ENCODE data around the gene CDKL1. TPM values are rescaled to one million over a fixed set of nuclear protein-coding genes. Genes with fewer than 3 reads are reported as not detected.
A peak's percentile ranks its signal among the peaks of the same experiment; 100 is the strongest.
"Not testable (repeated sequence)": the region's sequence is repeated elsewhere in the genome, so short reads cannot be mapped to it uniquely, and the experiment has no call there.

The CDKL1 gene
- total RNA-seq, 2 donors from 2014 or later = 3.6 to 10.2 TPM

- peak overlapping the region; percentile 94 for H3K27ac Mint-ChIP-seq
- not testable (repeated sequence) for ATAC-seq (replicated peaks)
- peak overlapping the region; percentile 95 for H3K4me3 Mint-ChIP-seq
These were observed 82.6 kb downstream of the CDKL1 start for GRCh38 chr14:50314098-50314497.

DNA sequence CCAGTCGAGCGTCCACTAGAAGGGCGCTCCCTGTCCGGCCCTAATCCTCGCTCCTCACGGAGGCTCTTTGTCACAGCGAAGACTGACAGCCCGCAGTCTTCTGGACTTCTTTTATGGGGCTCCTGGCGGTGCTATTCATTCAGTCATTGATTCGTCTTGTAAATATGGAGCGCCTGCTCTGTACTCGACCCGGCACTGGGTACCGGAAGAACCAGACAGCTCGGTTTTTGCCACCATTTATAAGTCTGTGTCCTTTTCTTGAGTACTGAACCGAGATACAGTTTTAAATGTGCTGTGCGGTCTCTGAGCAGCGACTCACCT, 84.0 kb downstream of the CDKL1 start:
- peak overlapping the region; percentile 94 for H3K27ac Mint-ChIP-seq
- H3K27me3 Mint-ChIP-seq = no peaks in the 10 kb centered on the region
- peak overlapping the region; percentile 95 for H3K4me3 Mint-ChIP-seq
- no peaks in the 10 kb centered on the region for H3K9me3 Mint-ChIP-seq
- ATAC-seq (replicated peaks) = peak; percentile 37
- peaks cover 17% of the 10 kb centered on the region for H3K4me1 Mint-ChIP-seq
- peaks cover 23% of the 10 kb centered on the region for H3K36me3 Mint-ChIP-seq (ENCODE audit: low read depth)

More at GRCh38 chr14:50314098-50314497, 82.6 kb downstream of the CDKL1 start:
- H3K27me3 Mint-ChIP-seq, H3K9me3 Mint-ChIP-seq: not testable (repeated sequence)
- H3K36me3 Mint-ChIP-seq (ENCODE audit: low read depth) = peaks cover 20% of the 10 kb centered on the region
- peaks cover 21% of the 10 kb centered on the region for H3K4me1 Mint-ChIP-seq

DNA sequence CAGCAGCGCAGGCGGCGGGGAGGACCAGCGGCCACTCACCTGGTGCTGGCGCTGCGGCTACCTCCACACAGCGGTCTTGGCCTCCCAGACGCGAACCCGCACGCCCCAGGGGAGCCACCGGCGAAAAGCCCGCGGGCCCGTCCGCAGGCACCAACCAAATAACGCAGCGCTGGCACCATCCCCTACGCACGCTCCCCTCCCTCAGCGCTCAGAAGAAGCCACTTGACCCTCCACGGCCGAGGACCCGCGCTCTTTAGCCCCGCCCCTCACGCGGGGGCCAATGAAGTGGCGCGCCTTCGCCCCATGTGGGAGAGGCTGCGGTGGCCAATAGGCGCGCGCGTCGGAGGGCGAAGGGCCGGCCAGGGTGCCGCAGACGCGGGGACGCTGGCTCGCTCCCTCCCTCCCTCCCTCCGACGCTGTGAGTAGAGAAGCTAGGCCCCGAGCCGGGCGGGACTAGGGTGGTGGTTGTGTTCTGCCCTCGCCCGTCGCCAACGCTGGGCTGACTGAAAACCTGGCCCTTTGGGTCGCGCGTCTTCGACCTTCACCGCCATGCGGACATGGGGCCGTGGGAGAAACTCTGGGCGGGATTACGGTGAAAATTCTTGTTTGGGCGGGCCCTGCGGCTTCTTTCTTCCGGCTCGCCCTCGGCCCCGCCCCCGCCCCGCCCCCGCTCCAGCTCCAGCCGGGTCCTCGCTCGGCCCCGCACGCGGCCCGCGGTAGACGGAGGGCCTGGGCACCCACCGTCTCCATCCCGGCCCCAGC, 84.5 kb downstream of the CDKL1 start, which contains the start of the genes DMAC2L and L2HGDH:
DMAC2L (plus strand) TSS at position 353 of the 762 bp plus-strand sequence. CDS start 9,164 bp downstream, outside the sequence.
L2HGDH (minus strand) TSS at position 258 of the 762 bp plus-strand sequence; CDS start at position 179, 79 bp downstream.
- Mint-ChIP-seq H3K36me3 (ENCODE audit: low read depth) (peaks cover 23% of the 10 kb centered on the region), H3K4me3 (peak within 1 kb of the TSS; percentile 95), H3K4me1 (peaks cover 20% of the 10 kb centered on the region), H3K27ac (peak within 1 kb of the TSS; percentile 94), H3K27me3 (no peaks in the 10 kb centered on the region), H3K9me3 (no peaks in the 10 kb centered on the region)
- peak; percentile 95 for ATAC-seq (replicated peaks)

DNA sequence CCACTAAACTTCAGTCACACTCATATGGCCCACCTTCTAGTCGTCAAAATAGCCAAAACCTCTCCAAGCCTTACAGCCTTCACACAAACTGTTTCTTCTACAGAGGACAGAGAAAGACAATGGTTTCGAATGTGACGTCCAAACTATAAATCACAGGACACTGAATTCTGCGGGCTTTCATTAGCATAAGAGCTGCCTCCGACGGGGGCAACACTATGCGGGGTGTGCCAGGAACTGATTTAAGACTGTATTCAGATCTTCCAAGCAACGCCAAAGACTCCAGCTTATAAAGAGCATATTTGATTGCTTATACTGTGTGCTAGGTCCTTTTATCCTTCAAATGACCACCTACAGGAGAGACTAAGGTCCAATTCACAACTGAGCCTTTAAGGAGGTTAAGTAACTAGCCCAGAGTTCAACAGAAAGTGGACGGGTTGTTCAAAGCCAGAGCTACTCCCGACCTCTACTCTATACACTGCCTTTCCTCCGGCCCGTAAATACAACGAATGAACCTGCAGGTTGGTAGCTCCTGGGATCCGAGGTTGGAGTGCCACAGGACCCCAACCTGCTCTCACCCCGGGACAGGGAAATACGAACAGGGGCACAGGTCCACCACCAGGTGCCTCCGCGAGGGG, 85.2 kb downstream of the CDKL1 start:
- Mint-ChIP-seq H3K27ac (peak overlapping the region; percentile 94), H3K4me1 (peaks cover 20% of the 10 kb centered on the region), H3K4me3 (peak overlapping the region; percentile 95), H3K36me3 (ENCODE audit: low read depth) (peaks cover 21% of the 10 kb centered on the region), H3K9me3 (no peaks in the 10 kb centered on the region), H3K27me3 (no peaks in the 10 kb centered on the region)
- ATAC-seq (replicated peaks) = no peak

DNA sequence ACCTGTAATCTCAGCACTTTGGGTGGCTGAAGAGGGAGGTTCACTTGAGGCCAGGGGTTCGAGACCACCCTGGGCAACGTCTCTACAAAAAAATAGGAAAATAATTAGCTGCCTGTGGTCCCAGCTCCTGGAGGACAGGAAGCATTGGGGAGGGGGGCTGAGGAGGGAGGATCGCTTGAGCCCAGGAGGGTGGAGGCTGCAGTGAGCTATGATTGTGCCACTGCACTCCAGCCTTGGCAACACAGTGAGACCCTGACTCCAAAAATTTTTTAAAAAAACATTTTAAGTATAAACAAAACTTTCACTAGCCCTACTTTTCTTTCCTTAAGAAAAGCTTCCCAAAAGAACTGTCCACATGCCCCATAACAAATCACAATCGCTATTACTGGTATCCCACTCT, 86.2 kb downstream of the CDKL1 start:
- H3K4me3 Mint-ChIP-seq = peak overlapping the region; percentile 95
- H3K27me3 Mint-ChIP-seq = no peaks in the 10 kb centered on the region
- no peaks in the 10 kb centered on the region for H3K9me3 Mint-ChIP-seq
- peaks cover 15% of the 10 kb centered on the region for H3K4me1 Mint-ChIP-seq
- peaks cover 12% of the 10 kb centered on the region for H3K36me3 Mint-ChIP-seq (ENCODE audit: low read depth)
- ATAC-seq (replicated peaks) = no peak
- H3K27ac Mint-ChIP-seq = no peak overlapping the region

- no peak for ATAC-seq (replicated peaks)
- Mint-ChIP-seq H3K9me3 (no peaks in the 10 kb centered on the region), H3K4me3 (no peak overlapping the region)
These were observed 88.2 kb downstream of the CDKL1 start for GRCh38 chr14:50308363-50308915.

DNA sequence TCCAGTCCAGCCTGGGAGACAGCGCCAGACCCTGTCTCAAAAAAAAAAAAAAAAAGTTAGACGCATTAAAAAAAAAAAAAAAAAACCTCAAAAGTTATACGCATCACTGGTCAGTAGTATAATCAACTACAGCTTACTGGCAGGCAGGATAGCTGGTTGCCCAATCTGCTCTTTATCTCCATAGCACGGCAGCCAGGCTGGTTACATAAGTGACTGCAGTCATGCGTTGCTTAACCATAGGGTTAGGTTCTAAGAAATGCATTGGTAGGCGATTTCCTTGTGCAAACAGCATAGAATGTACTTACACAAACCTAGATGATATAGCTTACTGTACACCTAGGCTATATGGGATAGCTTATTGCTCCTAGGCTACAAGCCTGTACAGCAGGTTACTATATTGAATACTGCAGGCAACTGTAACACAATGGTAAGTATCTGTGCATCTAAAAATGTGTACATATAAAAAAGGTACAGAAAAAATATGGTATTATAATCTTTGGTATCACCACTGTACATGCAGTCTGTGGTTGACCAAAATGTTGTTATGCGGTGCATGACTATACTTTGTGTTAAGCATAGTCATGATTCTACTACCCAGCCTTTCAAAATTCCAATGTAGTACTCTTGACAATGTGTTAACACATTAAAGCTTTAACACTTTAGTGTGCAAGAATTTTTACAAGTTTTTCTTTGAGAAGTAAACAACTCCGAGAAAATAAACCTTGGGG, 92.8 kb downstream of the CDKL1 start:
- Mint-ChIP-seq H3K4me1 (peaks cover 13% of the 10 kb centered on the region), H3K9me3 (no peaks in the 10 kb centered on the region), H3K4me3 (no peak overlapping the region), H3K27me3 (no peaks in the 10 kb centered on the region), H3K36me3 (ENCODE audit: low read depth) (peaks cover 9% of the 10 kb centered on the region), H3K27ac (no peak overlapping the region)
- no peak for ATAC-seq (replicated peaks)

More at GRCh38 chr14:50308363-50308915, 88.2 kb downstream of the CDKL1 start:
- peaks cover 15% of the 10 kb centered on the region for H3K4me1 Mint-ChIP-seq
- H3K27ac Mint-ChIP-seq = no peak overlapping the region
- peaks cover 7% of the 10 kb centered on the region for H3K36me3 Mint-ChIP-seq (ENCODE audit: low read depth)
- H3K27me3 Mint-ChIP-seq = no peaks in the 10 kb centered on the region

DNA sequence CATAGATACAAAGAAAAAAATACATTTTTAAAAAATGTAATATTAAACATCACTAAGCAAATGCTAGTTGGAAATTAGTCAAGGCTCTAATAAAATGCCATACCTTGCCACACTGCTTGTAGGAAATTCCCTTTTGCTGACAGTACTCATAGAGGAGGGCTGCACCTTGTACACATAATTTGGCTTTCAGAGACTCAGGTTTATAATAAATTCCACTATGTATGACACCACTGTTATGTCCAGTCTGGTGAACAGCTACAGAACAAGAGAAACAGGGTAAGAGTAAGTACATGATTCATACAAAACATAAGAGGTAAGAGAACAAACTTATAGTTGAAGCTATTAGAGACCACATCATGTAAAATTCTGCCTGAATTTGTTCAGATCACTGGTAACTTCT, 94.8 kb downstream of the CDKL1 start:
- no peak overlapping the region for H3K27ac Mint-ChIP-seq
- peaks cover 10% of the 10 kb centered on the region for H3K4me1 Mint-ChIP-seq
- H3K4me3 Mint-ChIP-seq = no peak overlapping the region
- no peak for ATAC-seq (replicated peaks)
- H3K36me3 Mint-ChIP-seq (ENCODE audit: low read depth) = peaks cover 7% of the 10 kb centered on the region
- H3K9me3 Mint-ChIP-seq = no peaks in the 10 kb centered on the region
- no peaks in the 10 kb centered on the region for H3K27me3 Mint-ChIP-seq

- no peak for ATAC-seq (replicated peaks)
- H3K27ac Mint-ChIP-seq = no peak overlapping the region
- H3K36me3 Mint-ChIP-seq (ENCODE audit: low read depth) = peaks cover 7% of the 10 kb centered on the region
- H3K4me3 Mint-ChIP-seq = no peak overlapping the region
- no peaks in the 10 kb centered on the region for H3K27me3 Mint-ChIP-seq
- H3K9me3 Mint-ChIP-seq = no peaks in the 10 kb centered on the region
- H3K4me1 Mint-ChIP-seq = peaks cover 10% of the 10 kb centered on the region
These were observed 97.1 kb downstream of the CDKL1 start for GRCh38 chr14:50299585-50299984.

- Mint-ChIP-seq H3K27ac (no peak overlapping the region), H3K4me1 (no peaks in the 10 kb centered on the region), H3K27me3 (no peaks in the 10 kb centered on the region), H3K4me3 (no peak overlapping the region), H3K9me3 (no peaks in the 10 kb centered on the region), H3K36me3 (ENCODE audit: low read depth) (peaks cover 19% of the 10 kb centered on the region)
- ATAC-seq (replicated peaks) = no peak
These were observed 106.4 kb downstream of the CDKL1 start for GRCh38 chr14:50290306-50290705.

- no peaks in the 10 kb centered on the region for H3K27me3 Mint-ChIP-seq
- no peaks in the 10 kb centered on the region for H3K9me3 Mint-ChIP-seq
- no peaks in the 10 kb centered on the region for H3K4me1 Mint-ChIP-seq
- no peak overlapping the region for H3K4me3 Mint-ChIP-seq
- H3K27ac Mint-ChIP-seq = no peak overlapping the region
- no peak for ATAC-seq (replicated peaks)
- peaks cover 7% of the 10 kb centered on the region for H3K36me3 Mint-ChIP-seq (ENCODE audit: low read depth)
These were observed 108.5 kb downstream of the CDKL1 start for GRCh38 chr14:50288146-50288545.

DNA sequence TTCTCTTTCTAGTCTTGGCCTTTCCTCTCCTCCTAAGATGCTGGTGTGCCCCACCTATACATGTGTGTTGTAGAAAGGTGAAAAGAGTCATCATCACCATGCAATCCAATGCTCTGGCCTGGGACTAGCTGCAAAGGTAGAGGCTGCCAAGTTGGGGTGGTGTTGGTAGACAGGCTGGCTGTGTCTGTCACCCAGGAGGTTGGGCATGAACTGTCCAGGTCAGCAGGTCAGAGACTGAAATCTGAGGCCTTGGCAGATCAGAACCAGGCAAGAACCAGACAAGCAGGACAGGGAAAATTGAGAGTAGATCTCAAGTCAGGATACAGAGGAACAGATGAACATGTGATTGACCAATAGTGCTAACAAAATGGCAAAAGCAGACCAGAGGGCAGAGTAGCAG, 110.8 kb downstream of the CDKL1 start:
- ATAC-seq (replicated peaks) = no peak
- peaks cover 11% of the 10 kb centered on the region for H3K36me3 Mint-ChIP-seq (ENCODE audit: low read depth)

More for the DNA sequence above, 110.8 kb downstream of the CDKL1 start:
- no peaks in the 10 kb centered on the region for H3K4me1 Mint-ChIP-seq
- no peak overlapping the region for H3K27ac Mint-ChIP-seq
- no peak overlapping the region for H3K4me3 Mint-ChIP-seq
- no peaks in the 10 kb centered on the region for H3K27me3 Mint-ChIP-seq
- H3K9me3 Mint-ChIP-seq = no peaks in the 10 kb centered on the region
